Vagina (tissue), 2 donors: Measurements from ENCODE around the gene ZNF135. TPM values are rescaled to one million over a fixed set of nuclear protein-coding genes. Genes with fewer than 3 reads are reported as not detected.

Experiments used
- DNase-seq, 2 donors: peaks; one replicate each; pipeline ENCODE4 v3.0.0-alpha.2; 2017; ENCODE audit errors: extremely low spot score in 2 of 2
- H3K27ac ChIP-seq: fragments of 200-600 bp; sonication (generic); one replicate; pipeline ENCODE4 v1.5.1; 2019
- H3K27me3 ChIP-seq: fragments of 200-600 bp; sonication (generic); one replicate; pipeline ENCODE4 v1.5.1; 2019
- H3K36me3 ChIP-seq, 2 donors: fragments of 200-600 bp; sonication (generic); one replicate each; pipeline ENCODE4 v1.5.1; 2017 to 2019
- H3K4me1 ChIP-seq: fragments of 200-600 bp; sonication (generic); one replicate; pipeline ENCODE4 v1.5.1; 2019
- H3K4me3 ChIP-seq, 2 donors: fragments of 200-600 bp; sonication (generic); 1 replicate in 1 of 2; 2 replicates in 1 of 2; pipeline ENCODE4 v1.5.1; 2016 to 2019
- H3K9me3 ChIP-seq: fragments of 200-600 bp; sonication (generic); one replicate; pipeline ENCODE4 v1.5.1; 2019
- CTCF ChIP-seq, 3 experiments: fragments of 450-650 bp in 2 of 3; fragments of 200-600 bp in 1 of 3; sonication (generic) in 1 of 3; IDR thresholded peaks; one replicate each; pipeline ENCODE4 v1.5.1; 2017 to 2019; ENCODE audit warnings: antibody characterized with exemption in 3 of 3, mild to moderate bottlenecking in 2 of 3, moderate library complexity in 2 of 3
- POLR2A ChIP-seq, 2 donors: fragments of 450-650 bp; IDR thresholded peaks; one replicate each; pipeline ENCODE4 v1.6.1; 2017; ENCODE audit warnings: antibody characterized with exemption in 2 of 2, mild to moderate bottlenecking in 2 of 2, moderate library complexity in 2 of 2
- POLR2AphosphoS5 ChIP-seq, 2 donors: sonication (generic); formaldehyde crosslinking; IDR thresholded peaks; one replicate each; pipeline ENCODE4 v1.9.0; 2017; ENCODE audit warnings: antibody characterized with exemption in 2 of 2, mild to moderate bottlenecking in 2 of 2, low read depth in 1 of 2; ENCODE audit not compliant: insufficient read depth in 1 of 2
- intact Hi-C: fragments of 100-400 bp; cut with DNase I; formaldehyde crosslinking; loops from one replicate; pipeline ENCODE4 v1.15.1; 2023
- total RNA-seq: library from RNA; depleted of rRNA; stranded (reverse); fragments of >200 nt; gene quantifications from one replicate; pipeline ENCODE4 v1.2.3, GENCODE V29; 2016

ZNF135 gene
- total RNA-seq, 1 donor from 2014 or later: 5.4 TPM

DNA sequence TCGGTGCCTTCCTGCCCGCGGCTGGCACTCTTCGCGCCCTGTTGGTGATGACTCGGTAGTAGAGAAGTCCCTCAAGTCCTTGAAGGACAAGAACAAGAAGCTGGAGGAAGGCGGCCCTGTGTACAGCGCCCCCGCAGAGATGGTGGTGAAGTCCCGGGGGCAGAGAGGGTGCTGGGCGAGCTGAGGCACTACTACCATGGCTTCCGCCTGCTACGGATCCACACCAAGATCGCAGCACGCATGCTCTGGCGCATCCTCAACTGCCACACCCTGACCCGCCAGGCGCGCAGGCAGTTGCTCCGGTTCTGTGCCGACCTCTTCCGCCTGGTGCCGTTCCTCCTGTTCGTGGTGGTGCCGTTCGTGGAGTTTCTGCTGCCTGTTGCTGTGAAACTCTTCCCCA lies 14.2 kb upstream of the ZNF135 start:
- no peak for TF ChIP-seq CTCF (IDR thresholded peaks at IDR 0.05)
- no peak for TF ChIP-seq POLR2AphosphoS5 (IDR thresholded peaks at IDR 0.05; ENCODE audit: insufficient read depth in 1 of 2, low read depth in 1 of 2)
- no peak for TF ChIP-seq POLR2A (IDR thresholded peaks at IDR 0.05)
- no peak for DNase-seq
- Histone ChIP-seq H3K4me1 (no peaks in the 10 kb centered on the region), H3K4me3 (no peak overlapping the region), H3K36me3 (no peaks in the 10 kb centered on the region), H3K27me3 (no peaks in the 10 kb centered on the region), H3K9me3 (peaks cover 17% of the 10 kb centered on the region), H3K27ac (no peak overlapping the region)
- intact Hi-C loops: no loop called here

DNA sequence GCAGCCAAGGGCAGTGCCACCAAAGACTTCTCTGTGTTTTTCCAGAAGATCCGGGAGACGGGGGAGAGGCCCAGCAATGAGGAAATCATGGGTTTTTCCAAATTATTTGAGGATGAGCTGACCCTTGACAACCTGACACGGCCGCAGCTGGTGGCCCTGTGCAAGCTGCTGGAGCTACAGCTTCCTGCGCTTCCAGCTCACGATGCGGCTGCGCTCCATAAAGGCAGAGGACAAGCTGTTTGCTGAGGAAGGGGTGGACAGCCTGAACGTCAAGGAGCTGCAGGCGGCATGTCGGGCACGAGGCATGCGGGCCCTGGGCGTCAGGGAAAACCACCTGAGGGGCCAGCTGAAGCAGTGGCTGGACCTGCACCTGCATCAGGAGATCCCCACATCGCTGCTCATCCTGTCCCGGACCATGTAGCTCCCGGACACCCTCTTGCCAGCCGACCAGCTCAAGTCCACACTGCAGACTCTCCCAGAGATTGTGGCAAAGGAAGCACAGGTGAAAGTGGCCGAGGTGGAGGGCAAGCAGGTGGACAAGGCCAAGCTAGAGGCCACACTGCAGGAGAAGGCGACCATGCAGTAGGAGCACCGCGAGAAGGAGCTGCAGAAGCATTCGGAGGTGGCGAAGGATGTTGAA lies 13.6 kb upstream of the ZNF135 start:
- H3K27ac ChIP-seq: no peak overlapping the region
- H3K36me3 ChIP-seq: no peaks in the 10 kb centered on the region
- no peaks in the 10 kb centered on the region for H3K4me1 ChIP-seq
- TF ChIP-seq POLR2AphosphoS5 (IDR thresholded peaks at IDR 0.05; ENCODE audit: insufficient read depth in 1 of 2, low read depth in 1 of 2): no peak
- no peak for TF ChIP-seq POLR2A (IDR thresholded peaks at IDR 0.05)
- TF ChIP-seq CTCF (IDR thresholded peaks at IDR 0.05): no peak
- H3K4me3 ChIP-seq: no peak overlapping the region
- no peak for DNase-seq
- no peaks in the 10 kb centered on the region for H3K27me3 ChIP-seq
- intact Hi-C loops: no loop called here
- peaks cover 20% of the 10 kb centered on the region for H3K9me3 ChIP-seq

GRCh38 chr19:58046856-58047255 lies 12.2 kb upstream of the ZNF135 start:
- no peaks in the 10 kb centered on the region for H3K4me1 ChIP-seq
- no peak overlapping the region for H3K4me3 ChIP-seq
- no peaks in the 10 kb centered on the region for H3K27me3 ChIP-seq
- peaks cover 20% of the 10 kb centered on the region for H3K9me3 ChIP-seq
- intact Hi-C loops: no loop called here
- DNase-seq: no peak
- H3K36me3 ChIP-seq: no peaks in the 10 kb centered on the region
- H3K27ac ChIP-seq: no peak overlapping the region
- no peak for TF ChIP-seq CTCF (IDR thresholded peaks at IDR 0.05)
- no peak for TF ChIP-seq POLR2A (IDR thresholded peaks at IDR 0.05)
- no peak for TF ChIP-seq POLR2AphosphoS5 (IDR thresholded peaks at IDR 0.05; ENCODE audit: insufficient read depth in 1 of 2, low read depth in 1 of 2)

DNA sequence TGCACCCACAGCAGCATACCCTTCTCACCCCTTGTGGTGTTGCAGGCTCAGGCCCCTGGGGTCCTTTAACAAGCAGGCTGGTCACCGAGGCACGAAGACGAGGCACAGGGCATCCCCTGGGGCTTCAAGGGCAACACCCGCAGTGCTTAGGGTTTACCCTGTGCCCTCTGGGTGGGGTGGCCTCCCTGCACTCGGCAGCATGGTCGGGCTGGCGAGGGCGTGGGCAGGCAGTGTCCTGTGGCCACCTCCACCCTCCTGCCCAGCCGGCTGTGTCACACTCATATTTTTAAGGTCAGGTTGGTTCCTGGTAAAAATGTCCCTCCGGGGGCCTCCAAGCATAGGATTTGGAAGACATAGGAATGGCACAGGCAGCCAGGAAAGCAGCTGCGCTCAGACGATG lies 11.4 kb upstream of the ZNF135 start:
- H3K27me3 ChIP-seq: no peaks in the 10 kb centered on the region
- intact Hi-C loops: no loop called here
- TF ChIP-seq POLR2A (IDR thresholded peaks at IDR 0.05) (no peak), POLR2AphosphoS5 (IDR thresholded peaks at IDR 0.05; ENCODE audit: insufficient read depth in 1 of 2, low read depth in 1 of 2) (no peak), CTCF (IDR thresholded peaks at IDR 0.05) (no peak)
- H3K27ac ChIP-seq: no peak overlapping the region
- no peaks in the 10 kb centered on the region for H3K36me3 ChIP-seq
- no peaks in the 10 kb centered on the region for H3K4me1 ChIP-seq
- no peak for DNase-seq
- H3K9me3 ChIP-seq: peaks cover 18% of the 10 kb centered on the region
- H3K4me3 ChIP-seq: no peak overlapping the region

GRCh38 chr19:58052256-58052655 lies 6.8 kb upstream of the ZNF135 start:
- H3K4me3 ChIP-seq: no peak overlapping the region
- no peaks in the 10 kb centered on the region for H3K4me1 ChIP-seq
- no peaks in the 10 kb centered on the region for H3K36me3 ChIP-seq
- no peaks in the 10 kb centered on the region for H3K27me3 ChIP-seq
- intact Hi-C loops: no loop called here
- TF ChIP-seq POLR2A (IDR thresholded peaks at IDR 0.05) (no peak), CTCF (IDR thresholded peaks at IDR 0.05) (no peak), POLR2AphosphoS5 (IDR thresholded peaks at IDR 0.05; ENCODE audit: insufficient read depth in 1 of 2, low read depth in 1 of 2) (no peak)
- H3K9me3 ChIP-seq: peaks cover 13% of the 10 kb centered on the region
- H3K27ac ChIP-seq: no peak overlapping the region
- DNase-seq: no peak
